Measurements from ENCODE around the gene HPN.
"Not testable (repeated sequence)": the region's sequence is repeated elsewhere in the genome, so short reads cannot be mapped to it uniquely, and the experiment has no call there.

Gene HPN

DNA sequence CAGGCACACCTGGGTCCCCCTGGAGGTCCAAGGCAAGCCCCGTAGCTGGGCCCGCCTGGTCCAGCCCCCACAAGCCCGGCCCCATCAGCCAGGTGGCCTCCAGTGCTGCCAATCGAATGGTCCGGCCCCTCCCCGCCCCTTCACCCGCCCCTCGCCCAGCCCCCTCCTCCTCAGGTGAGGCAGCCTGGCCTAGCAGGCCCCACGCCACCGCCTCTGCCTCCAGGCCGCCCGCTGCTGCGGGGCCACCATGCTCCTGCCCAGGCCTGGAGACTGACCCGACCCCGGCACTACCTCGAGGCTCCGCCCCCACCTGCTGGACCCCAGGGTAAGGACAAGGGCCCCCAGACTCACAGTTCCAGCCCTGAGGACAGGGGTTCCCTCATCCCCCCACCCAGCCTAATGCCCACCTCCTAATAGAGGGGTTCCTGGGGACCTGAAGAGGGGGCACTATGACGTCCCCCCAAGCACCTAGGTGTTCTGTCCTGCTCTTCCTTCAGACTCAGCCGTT, at the start of gene HPN:
Gene HPN (plus strand): TSS at position 174 of the 508 bp plus-strand sequence. CDS start 786 bp downstream, outside the sequence.
- DNase-seq = no peak

DNA sequence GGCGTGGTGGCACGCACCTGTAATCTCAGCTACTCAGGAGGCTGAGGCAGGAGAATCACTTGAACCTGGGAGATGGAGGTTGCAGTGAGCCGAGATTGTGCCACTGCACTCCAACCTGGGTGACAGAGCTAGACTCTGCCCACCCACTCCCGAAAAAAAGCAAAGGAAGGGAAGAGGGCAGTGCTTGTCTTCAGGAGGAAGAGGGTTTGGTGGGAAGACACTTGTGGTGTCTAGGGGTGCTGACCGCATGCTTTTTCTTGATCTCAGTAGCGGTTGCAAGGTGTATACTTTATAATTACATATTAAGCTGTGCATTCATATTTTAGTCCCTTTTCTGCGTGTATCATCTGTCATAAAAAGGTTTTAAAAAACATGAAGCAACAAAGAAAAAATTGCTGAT, 48.9 kb upstream of the HPN start:
- DNase-seq = not testable (repeated sequence)

DNA sequence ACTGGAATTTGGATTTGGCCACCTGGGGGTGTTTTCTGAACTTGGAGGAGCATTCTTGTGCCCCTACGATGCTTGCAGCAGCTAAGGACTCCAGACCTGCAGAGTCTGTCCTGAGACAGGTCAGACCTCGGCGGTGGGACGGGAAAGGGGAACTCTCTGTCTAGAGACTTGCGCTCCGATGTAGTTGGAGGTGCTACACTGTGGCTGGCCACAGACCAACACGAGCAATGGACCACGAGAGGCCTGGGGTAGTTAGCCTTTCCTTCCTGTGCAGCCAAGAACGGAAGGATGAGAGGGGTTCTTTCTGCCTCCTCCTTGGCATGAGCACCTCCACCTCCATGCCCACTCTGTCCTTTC, 47.3 kb upstream of the HPN start:
- no peak for DNase-seq

DNA sequence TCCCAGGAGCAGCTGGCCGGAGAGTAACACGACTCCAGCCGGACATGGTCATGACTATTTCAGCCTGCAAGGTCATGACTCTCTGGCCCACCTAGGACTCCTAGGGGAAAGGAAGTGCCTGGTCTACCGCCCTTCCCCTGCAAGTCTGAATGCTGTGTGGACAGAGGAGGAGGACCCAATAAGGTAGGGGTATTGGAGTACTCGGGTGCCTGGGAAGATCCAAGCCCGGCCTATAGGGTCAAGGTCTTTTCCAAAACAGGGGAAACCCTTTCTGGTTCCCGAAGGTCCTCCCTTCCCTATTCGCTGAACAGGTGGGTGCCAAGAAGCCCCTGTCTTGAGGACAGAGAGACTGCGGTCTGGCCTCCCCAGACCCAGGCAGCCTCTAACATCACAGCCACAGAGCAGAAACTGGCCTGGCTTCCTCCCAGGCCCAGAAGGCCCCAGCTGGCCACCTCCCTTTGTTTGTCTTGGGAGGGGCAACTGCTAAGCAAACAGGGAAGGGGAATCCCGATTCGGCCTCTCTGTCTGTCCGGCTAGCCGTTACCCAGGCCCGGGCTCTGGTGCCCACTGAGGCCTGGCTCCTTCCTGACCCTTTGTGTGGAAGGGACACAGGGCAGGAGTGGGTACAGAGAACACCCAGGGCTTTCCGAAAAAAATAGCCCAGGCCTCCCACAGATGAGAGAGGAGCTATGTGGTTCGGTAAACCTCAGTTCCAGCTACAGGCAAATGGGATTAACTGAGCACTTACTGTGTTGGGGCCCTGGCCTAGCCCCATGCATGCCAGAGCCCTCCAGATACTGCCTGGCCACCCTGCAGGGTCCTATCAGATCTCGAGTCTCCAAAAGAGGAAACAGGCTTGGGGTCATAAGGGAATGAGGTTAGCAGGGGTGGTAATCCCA, 46.6 kb upstream of the HPN start:
- DNase-seq = no peak

DNA sequence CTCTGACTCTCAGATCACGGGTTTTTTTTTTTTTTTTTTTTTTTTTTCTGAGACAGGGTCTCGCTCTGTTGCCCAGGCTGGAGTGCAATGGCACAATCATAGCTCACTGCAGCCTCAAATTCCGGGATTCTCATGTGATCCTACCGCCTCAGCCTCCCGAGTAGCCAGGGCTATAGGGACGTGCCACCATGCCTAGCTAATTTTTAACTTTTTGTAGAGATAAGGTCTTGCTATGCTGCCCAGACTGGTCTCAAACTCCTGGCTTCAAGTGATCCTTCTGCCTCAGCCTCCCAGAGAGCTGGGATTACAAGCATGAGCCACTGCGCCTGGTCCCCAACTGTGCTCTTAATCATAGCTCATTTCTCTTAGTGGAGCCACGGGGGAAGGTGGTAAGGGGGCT, 46.0 kb upstream of the HPN start:
- DNase-seq = no peak

DNA sequence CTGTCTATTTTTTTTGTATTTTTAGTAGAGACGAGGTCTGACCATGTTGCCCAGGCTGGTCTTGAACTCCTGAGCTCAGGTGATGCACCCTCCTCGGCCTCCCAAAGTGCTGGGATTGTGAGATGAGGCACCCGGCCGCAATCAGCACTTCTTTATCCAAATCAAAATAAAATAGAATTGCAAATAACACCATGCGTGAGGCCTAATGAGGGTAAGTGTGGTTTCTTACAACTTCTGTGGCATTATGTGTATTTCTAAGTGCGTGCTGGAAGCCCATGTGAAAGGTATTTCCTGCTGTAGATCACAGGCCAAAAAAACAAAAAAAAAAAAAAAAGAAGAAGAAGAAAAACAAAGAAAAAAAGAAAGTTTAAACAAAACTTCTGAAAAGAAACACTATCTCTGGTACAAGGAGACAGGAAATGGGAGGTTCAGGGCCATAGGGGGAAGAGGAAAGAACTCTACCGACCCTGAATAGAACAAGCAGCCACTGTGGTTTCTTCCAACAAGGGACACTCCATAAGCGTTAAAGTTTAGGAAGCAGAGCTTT, 44.4 kb upstream of the HPN start:
- no peak for DNase-seq

DNA sequence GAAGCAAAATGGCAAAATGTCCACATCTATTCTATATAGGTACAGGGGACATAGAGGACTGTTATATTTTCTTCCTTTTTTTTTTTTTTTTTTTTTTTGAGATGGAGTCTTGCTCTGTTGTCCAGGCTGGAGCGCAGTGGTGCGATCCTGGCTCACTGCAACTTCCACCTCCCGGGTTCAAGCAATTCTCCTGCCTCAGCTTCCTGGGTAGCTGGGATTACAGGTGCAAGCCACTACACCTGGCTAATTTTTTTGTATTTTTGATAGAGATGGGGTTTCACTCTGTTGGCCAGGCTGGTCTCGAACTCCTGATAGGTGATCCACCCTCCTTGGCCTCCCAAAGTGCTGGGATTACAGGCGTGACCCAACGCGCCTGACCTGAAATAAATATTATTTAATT, 43.3 kb upstream of the HPN start:
- DNase-seq = not testable (repeated sequence)

DNA sequence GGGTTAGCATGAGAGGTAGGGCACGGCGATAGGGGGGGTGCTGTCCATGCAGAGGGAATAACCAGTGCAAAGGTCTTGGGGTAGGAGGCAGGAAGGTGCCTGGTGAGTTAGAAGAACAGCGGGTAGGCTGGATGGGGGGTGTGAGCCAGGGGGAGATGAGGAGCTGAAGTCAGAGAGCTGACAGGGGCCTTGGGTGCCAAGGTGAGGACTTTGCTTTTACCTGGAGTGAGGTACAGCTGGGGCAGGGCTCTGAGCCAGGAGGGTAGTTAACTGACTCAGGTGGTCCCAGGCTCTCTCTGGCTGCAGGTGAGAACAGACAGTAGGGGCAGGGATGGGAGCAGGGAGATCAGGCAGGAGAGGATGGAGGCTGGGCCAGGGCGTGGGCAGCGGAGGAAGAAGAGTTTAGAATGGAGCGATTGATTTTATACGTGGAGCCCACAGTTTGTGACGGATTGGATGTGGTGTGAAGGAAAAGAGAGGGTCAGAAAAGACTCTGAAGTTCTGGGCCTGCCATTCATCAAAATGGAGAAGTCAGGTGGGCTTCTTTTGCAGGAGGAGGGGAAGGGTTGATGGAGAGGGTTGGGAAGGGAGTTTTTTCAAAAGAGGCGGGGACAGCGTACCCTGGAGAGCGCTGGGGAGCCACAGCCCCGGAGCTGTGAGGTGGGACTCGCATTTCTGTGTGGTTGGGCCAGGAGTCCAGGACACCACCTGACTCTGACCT, 42.6 kb upstream of the HPN start:
- DNase-seq = no peak

DNA sequence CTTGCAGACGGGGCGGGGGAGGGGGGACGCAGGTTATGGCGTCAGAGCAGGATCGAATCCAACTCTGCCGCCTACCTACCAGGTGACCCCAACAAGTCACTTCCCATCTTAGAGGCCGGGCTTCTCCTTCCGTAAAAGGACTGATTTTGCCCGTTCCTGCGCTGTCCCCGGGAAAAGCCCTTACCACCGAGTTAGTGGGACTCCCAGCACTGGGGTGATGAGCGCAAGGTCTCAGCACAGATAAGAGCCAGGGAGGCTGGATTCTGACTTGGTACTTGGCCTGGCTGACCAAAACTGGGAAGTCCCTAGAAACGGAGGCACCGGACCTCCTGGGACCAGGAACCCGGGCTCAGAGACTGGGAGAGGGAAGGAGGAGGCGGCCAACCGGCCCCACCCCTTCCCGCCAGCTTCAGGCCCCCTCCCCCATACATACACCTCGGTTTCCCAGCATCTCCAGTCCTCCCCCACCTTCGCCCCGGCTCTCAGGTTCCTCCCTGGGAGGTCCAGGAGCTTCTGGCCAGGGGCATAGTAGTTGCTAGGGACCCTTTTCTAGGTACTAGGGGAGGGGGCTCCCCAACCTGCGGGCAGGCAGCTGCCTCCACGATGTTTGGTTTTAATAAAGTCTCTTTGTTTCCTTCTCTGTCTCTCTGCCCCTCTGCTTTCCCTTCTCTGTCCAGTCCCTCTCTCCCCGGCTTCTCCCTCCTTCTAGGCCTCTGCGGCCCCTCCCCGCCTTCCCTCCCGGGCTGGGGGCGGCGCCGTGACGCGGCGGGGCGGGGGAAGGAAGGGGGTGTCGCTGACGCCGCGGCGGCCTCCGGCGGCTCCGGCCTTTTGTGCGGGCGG, 41.8 kb upstream of the HPN start, which contains the start of gene GRAMD1A:
Gene GRAMD1A (plus strand): TSS at position 826 of the 840 bp plus-strand sequence. CDS start 156 bp downstream, outside the sequence.
- peak; percentile 74 for DNase-seq

DNA sequence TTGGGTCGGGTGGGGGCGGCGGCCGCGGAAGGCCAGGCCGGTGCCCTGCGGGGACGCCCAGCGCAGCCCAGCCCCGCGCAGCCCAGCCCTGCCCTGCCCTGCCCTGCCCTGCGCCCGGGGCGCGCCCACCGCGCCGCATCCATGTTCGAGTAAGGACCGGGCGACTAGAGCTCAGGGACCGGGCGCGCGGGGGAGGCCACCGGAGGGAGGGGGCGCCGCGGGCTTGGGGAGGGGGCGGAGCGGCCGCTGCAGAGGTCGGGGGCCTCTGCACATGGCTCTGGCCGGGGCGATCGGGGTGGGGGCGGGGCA, 41.2 kb upstream of the HPN start:
- DNase-seq = no peak

DNA sequence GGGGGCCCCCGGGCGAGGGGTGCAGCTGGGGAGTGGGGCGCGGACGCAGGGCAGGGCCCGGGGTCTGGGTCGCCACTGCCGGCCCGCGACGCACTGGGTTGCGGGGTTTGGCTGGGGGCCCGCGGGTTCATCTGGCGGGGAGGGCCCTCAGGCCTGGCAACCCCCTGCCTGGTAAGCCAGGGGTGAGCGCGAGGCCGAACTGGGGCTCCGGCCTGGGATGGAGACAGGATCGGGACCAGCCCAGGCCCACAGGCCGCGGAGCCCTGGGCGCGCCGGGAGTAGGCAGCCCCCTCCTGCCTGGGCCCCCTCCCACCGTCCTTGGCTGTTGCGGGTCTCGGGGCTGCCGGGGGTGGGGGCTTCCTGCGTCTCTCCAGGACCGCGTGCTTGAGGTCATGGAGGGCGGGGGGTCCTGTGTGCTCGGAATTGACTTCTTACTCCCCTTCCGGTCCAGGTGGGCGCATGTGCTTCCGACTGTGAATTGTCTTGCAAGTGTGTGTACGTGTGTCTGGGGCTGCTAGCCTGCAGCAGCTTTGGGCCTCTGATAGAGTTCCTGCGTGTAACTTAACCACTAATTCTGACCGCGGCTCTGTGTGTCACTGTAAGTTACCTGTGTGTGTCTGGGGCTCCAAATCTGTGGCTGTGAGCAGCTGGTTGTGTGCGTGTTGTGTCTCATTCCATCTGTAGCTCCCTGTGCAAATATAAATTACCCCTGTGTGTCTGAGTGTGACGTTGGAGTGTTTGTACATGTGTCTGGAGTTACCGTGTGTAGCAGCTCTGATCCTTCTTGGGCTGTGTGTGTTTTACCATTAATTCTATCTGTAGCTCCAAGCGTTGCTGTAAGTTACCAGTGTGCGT, 40.6 kb upstream of the HPN start:
- DNase-seq = peak; percentile 59

DNA sequence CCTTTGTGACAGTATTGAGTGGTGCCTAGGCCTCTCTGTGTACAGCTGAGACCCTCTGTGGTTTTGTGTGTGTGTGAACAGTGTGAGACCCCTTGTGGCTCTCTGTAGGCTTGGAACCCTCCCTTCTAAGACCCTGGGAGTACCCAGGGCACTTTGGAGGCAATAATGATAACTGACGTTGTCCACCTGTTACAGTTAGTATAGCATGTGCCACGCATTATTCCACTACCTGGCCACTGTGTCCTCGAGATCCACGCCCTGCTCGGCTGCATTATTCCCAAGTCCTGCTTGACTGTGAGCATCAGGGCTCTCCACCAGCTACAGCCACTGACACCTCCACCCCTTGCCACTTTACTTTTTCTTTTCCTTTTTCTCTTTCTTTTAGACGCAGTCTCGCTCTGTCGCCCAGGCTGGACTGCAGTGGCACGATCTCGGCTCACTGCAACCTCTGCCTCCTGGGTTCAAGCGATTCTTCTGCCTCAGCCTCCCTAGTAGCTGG, 39.4 kb upstream of the HPN start:
- no peak for DNase-seq

DNA sequence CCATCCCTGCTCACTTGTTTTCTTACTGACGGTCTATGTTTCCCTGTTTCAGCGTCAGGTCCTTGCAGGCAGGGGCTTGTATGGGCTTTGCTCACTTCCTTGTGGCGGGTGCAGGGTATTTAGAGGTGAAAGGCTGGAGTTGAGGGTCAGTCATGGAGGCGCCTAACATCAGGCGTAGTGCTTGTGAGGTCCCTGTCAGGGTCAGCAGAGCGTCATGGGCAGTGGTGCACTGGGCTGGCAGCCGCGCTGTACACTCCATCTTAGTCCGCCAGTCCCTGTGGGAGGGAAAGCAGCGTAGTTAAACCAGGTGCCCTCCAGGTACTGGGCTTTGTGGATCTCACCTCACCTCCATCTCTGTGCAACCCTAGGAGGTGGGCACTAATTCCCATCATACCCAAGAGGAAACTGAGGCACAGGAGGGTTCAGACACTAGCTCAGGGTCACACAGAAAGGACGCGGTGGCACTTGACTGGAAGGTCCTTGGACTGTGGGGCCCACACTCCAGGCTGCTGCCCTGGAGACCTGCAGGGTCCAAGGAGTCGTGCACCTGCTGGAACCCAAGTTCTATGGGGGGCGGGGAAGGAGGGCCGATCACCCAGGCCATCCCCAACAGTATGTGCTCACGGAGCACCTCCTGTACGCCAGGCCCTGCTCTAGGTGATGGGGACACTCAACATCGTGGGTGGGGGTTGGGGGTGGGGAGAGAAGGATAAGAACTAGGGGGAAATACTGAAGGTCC, 36.8 kb upstream of the HPN start:
- DNase-seq = no peak

DNA sequence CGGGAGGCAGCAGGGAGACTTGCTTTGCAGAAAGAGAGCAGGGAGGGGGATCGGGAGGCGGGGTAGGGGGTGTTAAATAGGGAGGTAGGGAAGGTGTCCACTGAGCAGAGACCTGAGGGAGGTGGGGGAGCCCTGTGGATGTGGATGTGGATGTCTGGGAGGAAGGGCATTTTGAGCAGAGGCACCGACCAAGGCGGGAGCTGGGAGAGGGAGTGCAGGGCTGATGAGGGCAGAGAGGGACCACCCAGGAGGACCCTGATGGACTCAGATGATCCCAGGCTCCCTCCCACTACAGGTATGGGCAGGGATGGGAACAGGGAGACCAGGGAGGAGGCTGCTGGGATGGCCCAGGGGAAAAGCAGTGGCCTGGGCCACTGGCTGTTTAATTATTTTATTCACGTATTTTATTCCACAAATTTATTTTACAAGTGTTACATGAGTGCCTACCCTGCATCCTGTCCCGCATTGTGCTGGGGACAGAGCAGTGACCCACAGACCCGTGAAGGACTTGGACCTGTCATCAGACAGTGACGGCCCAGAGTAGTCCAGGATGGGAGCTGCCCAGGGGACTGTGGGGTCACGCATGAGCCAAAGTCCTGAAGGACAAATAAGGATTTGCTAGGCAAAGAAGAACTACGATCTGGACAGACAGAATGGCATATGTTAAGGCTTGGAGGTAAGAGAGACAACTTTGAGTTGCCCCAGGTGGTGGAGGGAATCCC, 36.1 kb upstream of the HPN start:
- DNase-seq = no peak

DNA sequence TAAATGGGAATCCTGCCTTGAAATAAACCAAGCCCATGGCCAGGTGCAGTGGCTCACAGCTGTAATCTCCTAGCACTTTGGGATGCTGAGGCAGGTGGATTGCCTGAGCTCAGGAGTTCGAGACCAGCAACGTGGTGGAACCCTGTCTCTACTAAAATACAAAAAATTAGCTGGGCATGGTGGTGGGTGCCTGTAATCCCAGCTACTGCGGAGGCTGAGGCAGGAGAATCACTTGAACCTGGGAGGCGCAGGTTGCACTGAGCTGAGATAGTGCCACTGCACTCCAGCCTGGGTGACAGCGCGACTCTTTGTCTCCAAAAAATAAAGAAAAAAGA, 35.5 kb upstream of the HPN start:
- DNase-seq = not testable (repeated sequence)

DNA sequence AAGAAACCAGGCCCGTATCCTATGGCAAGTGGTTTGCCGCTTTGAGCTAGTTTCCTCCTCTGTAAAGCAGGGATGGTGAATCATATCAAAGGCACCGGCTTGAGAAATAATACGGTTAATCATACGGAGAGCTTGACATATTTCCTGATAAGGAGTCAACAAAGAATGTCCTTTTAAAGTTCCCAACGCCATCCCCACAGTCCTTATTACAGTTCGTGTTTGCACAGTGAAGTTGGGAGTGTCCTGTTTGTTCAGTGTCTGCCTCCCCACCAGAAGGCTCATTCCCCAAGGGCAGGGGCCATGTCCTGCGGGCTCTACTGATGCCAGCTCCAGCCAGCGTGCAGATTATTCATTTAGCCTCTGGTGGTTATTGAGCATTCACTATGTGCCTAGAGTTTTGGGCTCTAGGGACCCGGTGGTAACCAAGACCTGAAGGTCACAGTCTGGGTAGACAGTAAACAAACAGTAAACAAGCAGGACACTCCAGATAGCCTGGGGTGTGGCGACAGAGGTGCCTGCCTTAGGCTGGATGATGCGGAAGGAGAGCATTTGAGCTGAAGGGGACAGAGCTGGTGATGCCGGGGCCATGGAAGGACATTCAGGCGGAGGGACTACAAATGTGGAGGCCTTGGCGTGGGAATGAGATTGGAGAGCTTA, 35.1 kb upstream of the HPN start:
- DNase-seq = no peak

DNA sequence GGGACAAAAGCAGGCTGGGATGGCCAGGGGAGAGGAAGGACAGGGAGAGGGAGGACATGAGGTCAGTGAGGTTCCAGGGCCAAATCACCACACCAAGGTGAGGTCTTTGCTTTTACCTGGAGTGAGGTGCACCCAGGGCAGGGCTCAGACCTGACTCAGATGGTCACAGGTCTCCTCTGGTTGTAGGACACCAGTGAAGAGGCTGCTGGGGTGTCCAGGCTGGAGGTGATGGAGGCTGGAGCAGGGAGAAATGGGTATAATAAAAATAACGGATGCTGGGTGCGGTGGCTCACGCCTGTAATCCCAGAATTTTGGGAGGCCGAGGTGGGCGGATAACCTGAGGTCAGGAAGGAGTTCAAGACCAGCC, 34.5 kb upstream of the HPN start:
- no peak for DNase-seq

DNA sequence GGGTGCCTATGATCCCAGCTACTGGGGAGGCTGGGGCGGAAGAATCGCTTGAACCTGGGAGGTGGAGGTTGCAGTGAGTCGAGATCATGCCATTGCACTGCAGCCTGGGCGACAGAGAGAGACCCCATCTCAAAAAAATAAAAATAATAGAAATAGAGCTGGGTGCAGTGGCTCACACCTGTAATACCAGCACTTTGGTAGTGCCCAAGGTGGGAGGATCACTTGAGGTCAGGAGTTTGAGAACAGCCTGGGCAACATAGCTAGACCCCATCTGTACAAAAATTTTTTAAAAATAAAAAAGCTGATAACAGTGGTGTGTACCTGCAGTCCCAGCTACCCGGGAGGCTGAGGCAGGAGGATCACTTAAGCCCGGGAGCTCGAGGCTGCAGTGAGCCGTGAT, 34.1 kb upstream of the HPN start:
- not testable (repeated sequence) for DNase-seq

DNA sequence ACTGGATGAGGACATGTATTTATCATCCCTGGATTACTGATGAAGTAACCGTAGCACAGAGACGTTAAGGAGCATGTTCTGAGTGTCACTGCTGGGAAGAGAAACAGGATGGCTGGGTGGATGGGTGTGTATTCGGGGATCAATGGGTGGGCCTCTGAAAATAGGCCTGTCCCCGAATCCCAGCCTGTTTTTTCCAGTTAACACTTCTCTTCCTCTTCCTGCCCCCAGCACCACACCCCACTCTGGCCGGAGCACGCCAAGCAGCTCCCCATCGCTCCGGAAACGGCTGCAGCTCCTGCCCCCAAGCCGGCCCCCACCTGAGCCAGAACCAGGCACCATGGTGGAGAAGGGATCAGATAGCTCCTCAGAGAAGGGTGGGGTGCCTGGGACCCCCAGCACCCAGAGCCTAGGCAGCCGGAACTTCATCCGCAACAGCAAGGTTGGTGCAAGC, 32.6 kb upstream of the HPN start:
- DNase-seq = no peak

Measured in activated CD4-positive, alpha-beta T cell treated with anti-CD3 and anti-CD28 coated beads, Interleukin-2, amount 50 U/mL, for 16 hours (primary cell).